Adipose tissue (tissue), 3 donors: ENCODE results near the gene TMPRSS12. TPM values are rescaled to one million over a fixed set of nuclear protein-coding genes. Genes with fewer than 3 reads are reported as not detected.

Experiments used
- polyA plus RNA-seq, 3 donors: library from polyadenylated mRNA; stranded (reverse); fragments of 200-250 nt; gene quantifications; one replicate each; pipeline ENCODE4 v1.2.3, GENCODE V29; 2013
- donor health status: healthy with polysubstance abuse.
- donor health status: Bipolar disorder and iron deficiency.
- donor health status: healthy.

Gene TMPRSS12
- polyA plus RNA-seq, 3 donors = 0.03 TPM; not detected in 2

Other genes starting within 250 kb of the TMPRSS12 start
- gene ATF1, start 78.8 kb upstream of the TMPRSS12 start, polyA plus RNA-seq = 10 to 100 TPM in 2 of 3 donors, 1 to 10 TPM in 1; 6.2 to 18.7 (median 12.9) TPM
- gene HIGD1C, start 109.6 kb downstream of the TMPRSS12 start, polyA plus RNA-seq = not detected
- gene SLC11A2, start 183.5 kb downstream of the TMPRSS12 start, polyA plus RNA-seq = 10 to 100 TPM; 10.8 to 23.7 (median 18.5) TPM
- gene LETMD1, start 205.4 kb downstream of the TMPRSS12 start, polyA plus RNA-seq = 10 to 100 TPM; 58.5 to 70.6 (median 70.4) TPM
- gene CSRNP2, start 240.7 kb downstream of the TMPRSS12 start, polyA plus RNA-seq = 10 to 100 TPM in 2 of 3 donors, 1 to 10 TPM in 1; 5.3 to 13.4 (median 13.4) TPM